ENCODE data around the gene CCR5. TPM values are rescaled to one million over a fixed set of nuclear protein-coding genes. Genes with fewer than 3 reads are reported as not detected.
A peak's percentile ranks its signal among the peaks of the same experiment; 100 is the strongest.

CCR5 gene
- total RNA-seq, 3 donors from 2014 or later (not counting 1 experiment from before 2014, with no cell fraction given) = 0.59 to 7.6 (median 1.0) TPM

- TF ChIP-seq CTCF (IDR thresholded peaks at IDR 0.05) = no peak
- H3K4me1 Mint-ChIP-seq = peaks cover 36 to 55% of the 10 kb centered on the region in 2 donors
- intact Hi-C loops (cut with micrococcal nuclease) = loop anchor here (5.0 kb wide), 1 partner anchor 138 kb away; no protein-coding TSS in a partner anchor
- Histone ChIP-seq H3K27me3 (ENCODE audit: control insufficient read depth, insufficient read depth, low read length) (no peaks in the 10 kb centered on the region), H3K4me1 (ENCODE audit: control insufficient read depth, insufficient read depth, low read length) (peaks cover 58% of the 10 kb centered on the region), H3K4me3 (ENCODE audit: low read length) (no peak overlapping the region), H3K27ac (ENCODE audit: low read length) (no peak overlapping the region), H3K9me3 (ENCODE audit: control insufficient read depth, insufficient read depth, low read length) (no peaks in the 10 kb centered on the region), H3K36me3 (ENCODE audit: control insufficient read depth, insufficient read depth, low read length) (no peaks in the 10 kb centered on the region)
- DNase-seq = no peak
- H3K27me3 Mint-ChIP-seq (ENCODE audit: low read depth in 2 of 2) = no peaks in the 10 kb centered on the region
- H3K27ac Mint-ChIP-seq = no peak overlapping the region
- WGBS (ENCODE audit: insufficient coverage) = 76% methylated on average over 3 of the region's 4 CpGs
- no peaks in the 10 kb centered on the region for H3K36me3 Mint-ChIP-seq
- H3K9me3 Mint-ChIP-seq = no peaks in the 10 kb centered on the region
- H3K4me3 Mint-ChIP-seq = no peak overlapping the region
- no peak for ATAC-seq
Measured at GRCh38 chr3:46365041-46365440, 5.7 kb upstream of the CCR5 start.

GRCh38 chr3:46365737-46366524, 4.8 kb upstream of the CCR5 start:
- Histone ChIP-seq H3K36me3 (ENCODE audit: control insufficient read depth, insufficient read depth, low read length) (no peaks in the 10 kb centered on the region), H3K4me1 (ENCODE audit: control insufficient read depth, insufficient read depth, low read length) (peaks cover 49% of the 10 kb centered on the region), H3K4me3 (ENCODE audit: low read length) (no peak overlapping the region), H3K27me3 (ENCODE audit: control insufficient read depth, insufficient read depth, low read length) (no peaks in the 10 kb centered on the region), H3K27ac (ENCODE audit: low read length) (no peak overlapping the region), H3K9me3 (ENCODE audit: control insufficient read depth, insufficient read depth, low read length) (no peaks in the 10 kb centered on the region)
- peaks cover 32 to 55% of the 10 kb centered on the region in 2 donors for H3K4me1 Mint-ChIP-seq
- 97% methylated on average over 3 of the region's 5 CpGs for WGBS (ENCODE audit: insufficient coverage)
- no peaks in the 10 kb centered on the region for H3K9me3 Mint-ChIP-seq
- H3K27ac Mint-ChIP-seq = peak overlapping the region in 1 of 2 donors; percentile 23
- intact Hi-C loops (cut with micrococcal nuclease) = loop anchor here (5.0 kb wide), 1 partner anchor 139 kb away; no protein-coding TSS in a partner anchor
- ATAC-seq = no peak
- H3K27me3 Mint-ChIP-seq (ENCODE audit: low read depth in 2 of 2) = no peaks in the 10 kb centered on the region
- no peak overlapping the region for H3K4me3 Mint-ChIP-seq
- TF ChIP-seq CTCF (IDR thresholded peaks at IDR 0.05) = no peak
- no peaks in the 10 kb centered on the region for H3K36me3 Mint-ChIP-seq
- no peak for DNase-seq

GRCh38 chr3:46367811-46368210, 2.9 kb upstream of the CCR5 start:
- Mint-ChIP-seq H3K36me3 (no peaks in the 10 kb centered on the region), H3K4me1 (peaks cover 30 to 44% of the 10 kb centered on the region in 2 donors), H3K27me3 (ENCODE audit: low read depth in 2 of 2) (no peaks in the 10 kb centered on the region), H3K27ac (peak overlapping the region in 1 of 2 donors; percentile 69), H3K9me3 (no peaks in the 10 kb centered on the region), H3K4me3 (no peak overlapping the region)
- intact Hi-C loops (cut with micrococcal nuclease) = loop anchor here (1.0 to 5.0 kb wide), 4 partner anchors 88 to 154 kb away; no protein-coding TSS in a partner anchor
- Histone ChIP-seq H3K9me3 (ENCODE audit: control insufficient read depth, insufficient read depth, low read length) (no peaks in the 10 kb centered on the region), H3K27ac (ENCODE audit: low read length) (peak overlapping the region; percentile 60), H3K36me3 (ENCODE audit: control insufficient read depth, insufficient read depth, low read length) (no peaks in the 10 kb centered on the region), H3K27me3 (ENCODE audit: control insufficient read depth, insufficient read depth, low read length) (no peaks in the 10 kb centered on the region), H3K4me3 (ENCODE audit: low read length) (no peak overlapping the region), H3K4me1 (ENCODE audit: control insufficient read depth, insufficient read depth, low read length) (peaks cover 38% of the 10 kb centered on the region)
- no peak for TF ChIP-seq CTCF (IDR thresholded peaks at IDR 0.05)
- DNase-seq = no peak
- no peak for ATAC-seq
- WGBS (ENCODE audit: insufficient coverage) = 95% methylated on average over 5 of the region's 5 CpGs
